ENCODE results near the gene ACER2.
A peak's percentile ranks its signal among the peaks of the same experiment; 100 is the strongest.

Gene ACER2

GRCh38 chr9:19490269-19490668, 81.5 kb downstream of the ACER2 start:
- DNase-seq: no peak

DNA sequence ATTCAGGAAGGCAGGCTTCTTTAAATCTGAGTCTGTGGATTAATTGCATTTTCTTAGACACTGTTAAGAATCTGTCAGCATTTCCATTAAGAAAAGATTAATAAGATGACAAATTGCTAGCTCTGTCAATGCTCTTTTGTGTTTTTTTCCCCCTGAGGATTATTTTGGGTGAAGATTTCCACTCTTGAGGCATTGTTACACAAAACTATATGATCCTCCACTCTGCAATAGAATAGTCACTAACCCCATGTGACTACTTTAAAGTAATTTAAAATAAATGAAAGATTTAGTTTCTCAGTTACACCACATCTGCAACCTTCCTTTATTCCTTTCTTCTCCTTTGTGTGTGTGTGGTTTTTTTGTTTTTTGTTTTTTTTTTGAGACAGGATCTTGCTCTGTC, 82.0 kb downstream of the ACER2 start:
- DNase-seq: no peak

- DNase-seq: no peak
Observed at GRCh38 chr9:19492775-19493173, 84.0 kb downstream of the ACER2 start.

GRCh38 chr9:19493174-19493811, 84.5 kb downstream of the ACER2 start:
- DNase-seq: peak; percentile 75

DNA sequence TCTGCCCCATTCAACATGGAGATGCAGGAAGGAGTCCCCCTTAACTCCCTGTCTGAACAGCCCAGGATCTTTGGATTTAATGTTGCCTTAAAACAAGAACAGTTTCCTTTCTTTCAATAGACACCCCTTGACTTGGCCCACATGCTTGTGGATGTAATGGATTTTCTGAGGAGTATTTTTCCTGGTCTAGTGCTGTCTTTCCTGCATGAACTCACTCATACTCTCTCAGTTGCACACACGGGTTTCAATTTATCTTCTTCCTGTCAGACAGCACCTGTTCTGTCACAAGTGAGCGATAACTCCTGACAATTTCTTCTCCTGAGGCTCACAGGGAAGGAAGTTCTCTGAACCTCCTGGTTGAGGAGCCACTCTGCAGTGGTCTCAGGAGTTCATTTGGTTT, 85.1 kb downstream of the ACER2 start:
- no peak for DNase-seq

- DNase-seq: no peak
Observed at GRCh38 chr9:19495186-19496028, 86.6 kb downstream of the ACER2 start.

DNA sequence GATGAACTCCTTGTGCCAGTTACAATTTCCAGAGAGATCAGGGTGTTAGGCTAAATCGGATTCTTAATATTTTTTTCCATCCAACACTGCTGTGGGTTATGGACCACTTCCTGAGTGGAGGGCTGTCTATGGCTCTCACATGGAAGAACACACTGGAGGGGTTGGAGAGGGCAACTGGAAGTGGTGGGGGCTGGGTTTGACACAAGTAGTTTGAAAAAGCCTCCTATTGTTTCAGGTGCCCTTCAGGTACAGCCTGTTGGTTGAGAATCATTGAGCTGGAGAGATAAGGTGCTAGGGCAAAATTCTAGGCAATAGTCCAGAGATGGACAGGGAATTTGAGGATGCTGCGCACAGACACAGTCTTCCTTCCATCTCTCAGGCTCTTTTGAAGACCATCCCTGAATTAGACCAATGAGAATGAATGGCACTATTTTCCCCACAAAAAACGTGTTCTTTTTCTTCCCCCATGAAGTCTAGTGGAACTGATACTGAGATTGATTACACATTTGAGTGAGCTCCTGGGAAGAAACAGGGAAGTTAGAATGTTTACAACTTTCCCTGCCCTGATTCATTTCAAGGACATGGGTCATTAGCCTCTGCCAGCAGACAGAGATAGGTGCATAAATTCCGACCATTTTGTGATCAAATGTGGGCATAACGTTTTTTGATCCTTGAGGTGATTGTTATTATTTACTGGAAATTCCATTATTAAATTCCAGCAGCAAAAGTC, 87.7 kb downstream of the ACER2 start:
- DNase-seq: no peak

DNA sequence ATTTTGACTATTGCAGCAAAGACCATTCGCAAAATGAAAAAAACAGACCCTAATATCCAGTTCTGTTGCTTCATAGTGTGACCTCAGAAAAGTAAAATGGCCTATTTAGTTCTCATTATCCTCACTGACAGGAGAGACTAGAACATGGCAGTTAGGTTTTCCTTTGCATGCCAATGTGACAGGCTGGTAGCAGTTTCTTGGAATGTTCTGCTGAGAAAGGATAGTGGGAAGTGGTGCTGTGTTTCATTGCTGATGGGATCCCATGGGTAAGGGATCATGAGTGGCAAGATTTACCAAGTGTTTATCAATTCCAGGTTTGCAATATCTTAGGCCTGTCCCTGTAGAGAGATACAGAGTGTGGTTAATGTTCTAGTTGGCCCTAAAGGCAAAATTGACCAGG, 88.5 kb downstream of the ACER2 start:
- DNase-seq: no peak

- no peak for DNase-seq
Observed at GRCh38 chr9:19498015-19498414, 89.2 kb downstream of the ACER2 start.
